HG03097 (cell line): ENCODE data around the gene PPP1R12B.
"Not testable (repeated sequence)": the region's sequence is repeated elsewhere in the genome, so short reads cannot be mapped to it uniquely, and the experiment has no call there.

Experiments used
- ATAC-seq: cut with Tn5 transposase; IDR thresholded peaks from one replicate; pipeline ENCODE4 v1.9.1; 2021; ENCODE audit not compliant: unreplicated experiment, low FRiP score

PPP1R12B gene

DNA sequence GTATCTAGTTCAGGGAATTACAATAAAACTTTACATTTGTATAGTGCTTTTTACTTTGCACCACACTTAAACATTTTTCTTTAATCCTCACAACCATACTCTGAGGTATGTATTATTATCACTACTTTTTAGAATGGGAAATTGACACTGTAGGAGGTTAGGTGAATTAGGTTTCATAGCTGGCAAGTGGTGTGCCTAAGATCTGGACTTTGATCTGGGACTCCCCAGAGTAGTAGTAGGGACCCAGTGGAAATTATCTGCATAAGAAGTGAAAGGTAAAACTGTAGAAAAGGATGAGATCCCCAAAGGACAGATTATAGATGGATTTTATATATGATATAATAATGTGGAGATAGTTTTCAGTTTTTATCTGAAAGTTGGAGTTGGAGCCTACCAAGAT is 85.6 kb downstream of the PPP1R12B start:
- no peak for ATAC-seq

DNA sequence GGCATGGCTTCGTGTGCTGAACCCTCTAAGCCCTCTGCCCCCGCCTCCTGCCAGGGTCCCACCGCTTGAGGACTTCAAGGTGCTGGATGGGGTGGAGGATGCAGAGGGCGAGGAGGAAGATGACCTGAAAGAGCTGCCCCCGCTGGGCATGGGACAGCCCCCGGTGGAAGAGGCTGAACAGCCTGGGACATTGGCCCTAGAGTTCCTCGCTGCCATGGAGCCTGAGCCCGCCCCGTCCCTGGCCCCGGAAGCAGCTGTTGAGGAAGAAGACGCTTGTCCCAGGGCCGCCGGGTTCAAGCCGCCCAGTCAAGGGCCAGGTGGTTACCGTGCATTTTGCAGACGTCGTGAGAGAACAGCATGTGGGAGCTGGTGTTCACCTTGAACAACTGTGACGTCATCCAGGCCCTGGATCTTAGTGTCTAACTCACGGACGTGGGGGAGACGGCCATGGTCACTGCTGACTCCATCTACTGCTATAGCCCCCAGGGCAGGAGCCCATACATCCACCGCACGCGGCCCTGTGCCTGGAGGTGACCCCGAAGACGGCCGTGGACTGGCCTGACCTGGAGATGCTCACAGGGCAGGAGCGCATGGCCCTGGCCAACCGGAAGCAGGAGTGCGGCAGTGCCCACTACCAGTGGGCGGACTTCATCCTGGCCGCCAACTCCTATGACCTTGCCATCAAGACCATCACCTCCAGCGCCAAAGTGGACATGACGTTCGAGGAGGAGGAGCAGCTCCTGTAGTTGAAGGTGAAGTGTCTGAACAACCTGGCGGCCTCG is 90.1 kb downstream of the PPP1R12B start:
- ATAC-seq: no peak

DNA sequence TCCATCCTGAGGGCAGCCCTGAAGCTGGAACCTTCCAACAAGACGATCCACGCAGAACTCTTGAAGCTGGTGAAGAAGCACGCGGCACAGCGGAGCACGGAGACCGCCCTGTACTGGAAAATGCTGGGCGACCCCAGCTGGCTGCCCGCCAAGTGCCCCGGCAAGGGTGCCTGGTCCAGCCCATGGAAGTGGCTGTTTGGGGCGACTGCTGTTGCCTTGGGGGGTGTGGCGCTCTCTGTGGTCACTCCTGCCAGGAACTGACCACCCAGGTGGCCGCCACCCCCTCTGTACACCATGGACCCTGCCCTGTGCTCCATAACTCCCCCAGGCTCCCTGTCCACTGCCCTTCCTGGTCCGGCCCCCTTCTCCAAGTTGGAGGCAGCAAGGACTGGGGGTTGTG is 90.8 kb downstream of the PPP1R12B start:
- ATAC-seq: no peak

DNA sequence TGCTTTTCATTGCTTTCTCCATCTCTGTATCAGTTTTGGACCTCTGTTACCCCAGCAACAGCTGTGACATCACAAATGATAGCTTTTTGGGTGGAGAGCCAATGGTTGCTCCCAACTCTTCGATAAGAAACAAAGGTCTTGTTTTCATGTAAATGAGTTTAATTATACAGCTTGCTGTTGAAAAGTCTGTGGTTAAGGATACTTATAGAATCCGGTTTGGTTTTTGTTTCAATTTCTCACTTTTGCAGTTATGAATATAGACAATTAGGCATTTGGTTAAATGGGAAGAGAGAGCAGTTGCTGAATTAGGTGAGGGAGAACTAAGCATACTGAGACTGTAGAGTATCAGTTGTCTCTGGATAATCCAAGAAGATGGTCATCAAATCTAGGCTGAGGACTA is 99.6 kb downstream of the PPP1R12B start:
- ATAC-seq: not testable (repeated sequence)

DNA sequence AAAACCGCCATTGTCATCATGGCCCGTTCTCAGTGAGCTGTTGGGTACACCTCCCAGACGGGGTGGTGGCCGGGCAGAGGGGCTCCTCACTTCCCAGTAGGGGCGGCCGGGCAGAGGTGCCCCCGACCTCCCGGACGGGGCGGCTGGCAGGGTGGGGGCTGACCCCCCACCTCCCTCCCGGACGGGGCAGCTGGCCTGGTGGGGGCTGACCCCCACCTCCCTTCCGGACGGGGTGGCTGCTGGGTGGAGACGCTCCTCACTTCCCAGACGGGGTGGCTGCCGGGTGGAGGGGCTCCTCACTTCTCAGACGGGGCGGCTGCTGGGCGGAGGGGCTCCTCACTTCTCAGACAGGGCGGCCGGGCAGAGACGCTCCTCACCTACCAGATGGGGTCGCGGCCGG is 103.1 kb downstream of the PPP1R12B start:
- not testable (repeated sequence) for ATAC-seq

DNA sequence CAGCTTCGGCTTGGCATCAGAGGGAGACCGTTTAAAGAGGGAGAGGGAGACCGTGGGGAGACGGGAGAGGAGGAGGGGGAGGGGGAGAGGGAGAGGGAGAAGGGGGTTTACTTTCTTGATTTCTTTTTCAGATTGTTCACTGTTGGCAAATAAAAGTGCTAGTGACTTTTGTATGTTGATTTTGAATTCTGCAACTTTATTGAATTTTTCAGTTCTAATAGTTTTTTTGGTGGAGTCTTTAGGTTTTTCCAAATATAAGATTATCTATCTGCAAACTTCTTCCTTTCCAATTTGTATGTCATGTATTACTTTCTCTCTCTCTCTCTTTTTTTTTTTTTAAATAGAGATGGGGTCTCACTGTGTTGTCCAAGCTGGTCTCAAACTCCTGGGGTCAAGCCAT is 104.0 kb downstream of the PPP1R12B start:
- ATAC-seq: no peak

DNA sequence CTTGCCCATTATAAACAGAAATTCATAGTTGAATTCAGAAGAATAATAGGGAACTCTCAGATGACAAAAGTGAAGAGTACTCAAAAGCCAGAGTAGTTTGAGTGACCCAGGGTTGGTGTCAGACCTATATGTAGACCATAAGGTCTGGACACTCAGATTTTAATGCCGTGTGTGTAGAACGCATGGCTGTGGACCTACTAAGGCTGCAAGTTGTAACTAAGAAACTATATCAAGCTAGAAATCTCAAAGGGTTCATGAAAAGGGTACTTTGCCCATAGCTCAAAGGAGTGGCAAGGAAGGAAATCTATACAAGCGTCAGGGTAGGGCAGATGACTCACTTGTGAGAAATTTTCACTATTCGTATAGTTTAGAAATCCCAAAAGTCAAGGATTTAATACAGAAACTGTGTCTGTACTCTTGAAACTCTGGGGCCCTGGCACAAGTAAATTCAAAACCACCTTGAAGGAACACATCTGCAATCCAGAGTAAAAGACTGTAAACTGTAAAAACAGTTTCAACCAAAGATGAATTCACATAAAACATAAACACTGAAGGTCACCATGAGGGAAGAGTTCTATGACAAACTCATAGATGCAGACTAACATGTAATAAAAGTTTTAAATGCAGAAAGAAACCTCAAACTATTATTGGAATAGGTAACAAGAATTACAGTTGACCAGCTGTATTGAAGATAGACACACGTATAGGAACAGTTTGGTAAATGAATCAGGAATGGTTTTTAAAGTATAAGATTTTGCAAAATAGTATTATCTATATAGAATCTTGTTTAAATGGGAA is 108.1 kb downstream of the PPP1R12B start:
- not testable (repeated sequence) for ATAC-seq

DNA sequence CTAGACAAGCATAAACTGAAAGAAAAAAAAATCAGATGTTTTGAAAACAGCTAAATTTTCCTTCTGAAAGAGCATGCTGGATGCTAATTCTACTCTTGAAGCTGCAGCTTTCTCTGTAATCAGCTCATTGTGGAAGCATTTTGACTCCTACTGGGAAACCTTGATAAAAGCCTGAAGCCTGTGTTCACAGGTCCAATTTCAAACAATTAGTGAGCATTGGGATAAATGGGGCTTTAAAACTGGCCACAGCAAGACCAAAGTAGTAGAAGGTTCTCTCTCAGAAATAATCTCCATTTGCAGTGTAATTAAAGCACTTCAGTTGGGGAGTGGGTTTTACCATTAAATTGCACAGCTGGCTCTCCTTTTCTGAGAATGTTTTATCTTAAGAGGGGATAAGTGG is 110.2 kb downstream of the PPP1R12B start:
- ATAC-seq: not testable (repeated sequence)

DNA sequence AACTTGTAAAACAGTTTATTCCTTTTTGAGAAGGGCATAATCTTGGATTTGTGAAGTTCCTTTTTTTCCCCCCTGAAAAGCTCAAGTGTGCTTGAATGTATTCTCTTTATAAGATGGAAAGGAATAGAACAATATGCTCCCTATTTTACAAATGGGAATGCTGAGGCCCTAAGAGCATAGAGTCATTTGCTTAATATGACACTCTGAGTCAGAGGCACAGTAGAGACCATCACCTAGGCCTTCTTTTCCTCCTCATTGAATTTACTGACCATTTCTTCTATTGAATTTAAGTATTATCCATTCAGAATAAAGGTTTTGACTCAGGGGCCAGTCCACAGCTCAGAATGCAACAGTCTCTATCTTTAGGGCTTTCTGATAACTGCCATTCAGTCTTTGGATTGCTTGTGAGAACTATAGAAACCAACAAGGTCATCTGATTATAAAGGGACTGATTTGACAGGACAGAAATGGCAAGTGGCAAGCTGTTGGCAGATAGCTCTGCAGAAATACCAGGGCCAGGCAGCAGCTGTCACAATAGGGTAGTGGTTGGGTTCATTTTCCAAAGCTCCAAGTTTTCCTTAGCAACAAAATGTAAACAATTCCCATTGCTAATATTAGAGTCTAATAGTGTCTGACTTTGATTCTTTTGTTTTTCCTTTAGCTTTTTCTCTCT is 111.1 kb downstream of the PPP1R12B start:
- not testable (repeated sequence) for ATAC-seq

DNA sequence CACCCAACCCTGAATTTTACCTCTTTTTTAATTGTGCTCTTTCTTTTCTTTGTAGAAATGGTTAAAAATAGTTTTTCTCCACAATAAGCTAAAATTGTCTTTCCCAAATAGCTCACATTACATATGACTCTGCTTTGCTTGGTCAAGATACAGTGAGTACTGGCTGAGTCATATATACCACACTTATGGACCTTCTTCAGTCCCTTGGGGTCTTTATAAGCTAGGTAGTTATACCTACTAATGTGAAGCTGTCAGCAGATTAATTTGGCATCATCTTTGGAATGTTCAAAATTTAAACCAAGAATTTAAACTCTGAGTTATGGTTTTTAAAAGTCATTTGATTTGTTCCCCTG is 111.6 kb downstream of the PPP1R12B start:
- not testable (repeated sequence) for ATAC-seq

DNA sequence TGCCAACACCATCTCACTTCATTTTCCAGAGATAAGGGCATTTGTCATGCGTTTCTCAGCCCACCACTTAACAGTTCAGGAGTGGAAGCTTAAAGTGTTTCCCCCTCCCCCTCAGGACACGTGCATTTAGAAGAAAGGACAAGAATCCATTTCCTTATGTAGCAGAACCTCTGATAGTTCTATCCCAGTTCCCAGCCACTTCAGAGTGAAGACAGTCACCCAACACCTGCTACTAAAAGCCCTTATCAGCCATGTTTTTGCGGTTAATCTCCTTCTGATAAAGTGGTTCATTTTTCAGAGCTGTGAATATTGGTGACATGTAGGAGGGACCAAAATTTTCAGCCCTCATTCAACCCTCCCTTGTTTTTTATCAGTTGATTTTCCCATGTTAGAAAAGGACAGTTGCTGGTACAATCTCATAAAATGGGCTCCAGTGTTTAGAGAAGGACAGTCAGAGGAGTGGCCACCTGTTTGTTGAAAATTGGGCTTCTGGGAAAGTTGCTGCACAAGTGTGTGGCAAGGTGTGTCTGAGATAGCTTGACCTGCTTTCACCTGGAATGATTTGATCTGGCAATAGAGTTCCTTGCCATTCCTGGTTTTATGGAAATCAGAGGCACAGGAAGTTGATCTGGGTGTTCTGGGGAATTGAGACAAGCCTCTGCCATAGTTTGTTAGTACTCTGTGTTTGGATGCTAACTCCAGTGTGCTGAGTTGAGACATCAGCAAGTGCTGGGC is 114.0 kb downstream of the PPP1R12B start:
- ATAC-seq: no peak

DNA sequence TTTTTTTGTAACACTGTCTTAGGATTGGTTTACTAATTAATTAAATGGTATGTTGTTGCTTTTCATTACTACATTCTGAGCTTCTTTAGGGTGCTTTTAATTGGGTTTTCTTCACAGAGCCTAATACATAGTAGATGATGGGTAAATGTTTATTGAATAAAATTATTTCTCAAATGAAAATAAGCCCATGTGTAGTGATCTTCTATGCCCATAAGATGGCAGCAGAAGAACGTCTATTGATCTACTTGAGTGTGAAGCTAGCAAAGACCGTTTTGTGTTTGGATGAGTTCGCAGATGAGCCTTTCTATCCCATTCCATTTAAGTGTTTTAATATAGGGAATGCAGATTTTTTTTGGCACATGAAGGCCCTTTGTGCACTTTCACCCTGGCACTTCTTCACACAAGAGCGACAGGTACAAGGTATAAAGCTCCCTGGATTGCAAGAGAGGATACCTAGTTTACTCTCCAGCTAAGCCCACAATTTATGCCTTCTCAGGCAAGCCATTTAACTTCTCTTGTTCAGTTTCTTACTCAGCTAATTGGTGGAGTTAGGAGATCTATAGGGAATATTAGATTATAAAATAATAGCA is 115.7 kb downstream of the PPP1R12B start:
- ATAC-seq: not testable (repeated sequence)

DNA sequence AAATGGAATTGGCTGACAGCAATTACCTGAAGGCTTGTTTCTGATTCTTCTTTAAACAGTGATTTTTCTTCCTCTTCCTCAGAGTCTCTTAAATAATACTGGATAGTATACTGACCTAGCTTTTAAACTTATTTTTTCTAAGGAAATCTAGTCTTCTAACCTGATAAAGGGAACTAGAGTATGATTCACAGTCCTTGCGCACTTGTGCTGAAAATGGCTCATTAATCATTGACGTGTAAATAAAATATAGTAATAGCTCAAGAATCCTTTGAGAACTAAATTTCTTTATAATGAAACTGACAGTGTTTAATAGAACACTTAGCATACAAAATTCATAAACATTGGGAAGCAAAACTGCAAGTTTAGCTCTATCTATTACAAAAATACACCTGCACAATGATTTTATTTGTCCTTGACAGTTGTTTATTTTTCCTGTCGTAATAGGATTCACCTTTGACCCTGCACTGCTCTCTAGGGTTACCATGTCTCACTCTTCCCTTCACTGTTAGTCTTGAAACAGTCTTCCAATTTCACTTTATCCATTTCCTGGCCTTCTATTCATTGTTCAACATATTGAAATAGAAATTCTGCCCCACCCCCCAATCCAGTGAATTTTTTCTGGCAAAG is 117.3 kb downstream of the PPP1R12B start:
- not testable (repeated sequence) for ATAC-seq

DNA sequence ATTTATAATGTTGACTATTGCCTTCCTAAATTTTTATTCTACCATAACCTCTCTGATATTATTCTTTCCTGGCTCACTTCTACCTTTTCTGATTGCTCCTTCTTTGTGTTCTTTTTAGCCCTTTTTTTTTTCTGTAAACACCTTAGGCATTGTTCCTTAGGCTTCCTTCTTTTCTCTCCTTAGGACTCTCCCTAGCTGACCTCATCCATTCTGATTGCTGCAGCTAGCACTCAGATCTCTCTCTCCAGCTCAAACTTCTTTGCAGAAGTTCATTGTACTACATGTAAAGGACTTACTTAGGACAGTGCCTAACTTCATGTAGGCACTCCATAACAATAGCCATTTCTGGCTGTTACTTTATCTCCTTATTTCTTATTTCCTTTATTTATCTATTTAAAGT is 117.8 kb downstream of the PPP1R12B start:
- ATAC-seq: not testable (repeated sequence)

DNA sequence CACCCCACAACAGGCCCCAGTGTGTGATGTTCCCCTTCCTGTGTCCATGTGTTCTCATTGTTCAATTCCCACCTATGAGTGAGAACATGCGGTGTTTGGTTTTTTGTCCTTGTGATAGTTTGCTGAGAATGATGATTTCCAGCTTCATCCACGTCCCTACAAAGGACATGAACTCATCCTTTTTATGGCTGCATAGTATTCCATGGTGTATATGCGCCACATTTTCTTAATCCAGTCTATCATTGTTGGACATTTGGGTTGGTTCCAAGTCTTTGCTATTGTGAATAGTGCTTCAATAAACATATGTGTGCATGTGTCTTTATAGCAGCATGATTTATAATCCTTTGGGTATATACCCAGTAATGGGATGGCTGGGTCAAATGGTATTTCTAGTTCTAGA is 118.9 kb downstream of the PPP1R12B start:
- ATAC-seq: not testable (repeated sequence)

DNA sequence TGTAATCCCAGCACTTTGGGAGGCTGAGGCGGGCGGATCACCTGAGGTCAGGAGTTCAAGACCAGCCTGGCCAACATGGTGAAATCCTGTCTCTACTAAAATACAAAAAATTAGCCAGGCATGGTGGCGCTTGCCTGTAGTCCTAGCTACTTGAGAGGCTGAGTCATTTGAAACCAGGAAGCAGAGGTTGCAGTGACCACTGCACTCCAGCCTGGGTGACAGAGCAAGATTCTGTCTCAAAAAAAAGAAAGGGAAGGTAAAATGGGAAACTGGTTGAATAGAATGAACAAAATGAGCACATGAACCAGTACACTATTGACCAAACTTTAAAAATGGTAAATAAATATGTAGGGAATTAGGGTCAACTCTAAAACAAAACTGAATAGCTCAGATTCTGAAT is 120.2 kb downstream of the PPP1R12B start:
- not testable (repeated sequence) for ATAC-seq

DNA sequence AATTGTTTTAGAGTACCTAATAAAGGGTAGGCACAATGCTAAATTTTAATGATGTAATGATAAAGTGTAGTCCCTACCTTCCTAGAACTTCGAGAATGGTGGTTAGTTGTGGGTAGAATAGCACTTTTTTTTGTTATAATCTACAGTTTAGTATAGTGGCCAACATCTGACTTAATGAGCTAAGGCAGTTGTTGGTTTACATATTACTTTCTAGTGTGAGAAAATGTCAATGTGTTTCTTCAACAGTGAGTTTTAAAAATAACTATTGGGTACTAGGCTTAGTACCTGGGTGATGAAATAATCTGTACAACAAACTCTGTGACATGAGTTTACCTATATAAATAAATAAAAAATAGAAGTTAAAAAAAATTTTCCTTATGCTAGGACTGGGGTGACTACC is 120.6 kb downstream of the PPP1R12B start:
- not testable (repeated sequence) for ATAC-seq

DNA sequence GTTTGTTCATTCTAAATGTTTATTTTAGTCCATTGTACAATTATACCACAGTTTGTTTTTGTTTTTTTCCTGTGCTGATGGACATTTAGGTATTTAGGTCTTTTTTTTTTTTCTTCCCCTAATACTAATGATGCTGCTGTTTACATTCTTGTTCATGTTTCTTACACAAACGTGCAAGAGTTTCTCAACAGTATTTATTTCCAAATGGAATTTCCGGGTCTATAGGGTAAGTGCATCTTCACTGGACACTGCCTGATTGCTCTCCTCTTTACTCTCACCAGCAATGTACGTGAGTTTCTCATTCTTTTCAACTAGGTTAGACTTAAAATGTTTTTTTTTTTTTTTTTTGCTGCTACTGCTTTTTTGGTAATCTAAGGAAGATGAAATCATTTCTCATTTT is 122.7 kb downstream of the PPP1R12B start:
- ATAC-seq: no peak

DNA sequence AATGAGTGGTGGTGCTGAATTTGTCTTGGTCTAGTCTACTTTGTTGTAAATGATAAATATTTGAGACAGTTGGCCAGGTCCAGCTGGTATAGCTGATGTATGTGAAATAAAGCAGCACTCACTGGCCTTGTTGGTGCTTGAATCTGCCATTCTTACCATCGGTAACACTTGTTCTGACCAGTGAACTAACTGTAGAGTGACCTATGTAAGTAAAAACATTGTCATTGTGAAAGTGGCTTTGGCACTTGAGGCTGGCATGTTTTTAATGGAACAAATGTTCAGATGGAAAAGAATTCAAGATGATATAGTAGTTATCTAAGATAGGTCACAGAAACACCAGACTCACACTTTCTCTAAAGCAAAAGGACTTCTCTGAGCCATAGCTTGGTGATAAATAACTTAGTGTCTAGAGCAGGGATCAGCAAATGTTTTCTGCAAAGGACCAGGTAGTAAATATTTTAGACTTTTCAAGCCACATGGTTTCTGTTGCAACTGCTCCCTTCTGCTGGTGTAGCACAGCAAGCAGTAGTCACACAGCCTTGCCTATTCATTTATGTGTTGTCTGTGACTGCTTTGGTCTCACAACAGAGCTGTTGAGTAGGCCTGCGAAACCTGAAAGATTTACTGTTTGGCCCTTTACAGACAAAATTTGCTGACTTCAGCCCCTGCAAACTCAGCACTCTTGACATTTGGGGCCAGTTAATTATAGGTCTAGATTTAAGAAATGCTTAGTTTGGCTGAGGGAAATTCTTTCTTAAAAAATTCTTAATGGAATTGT is 124.0 kb downstream of the PPP1R12B start:
- not testable (repeated sequence) for ATAC-seq
